GM19397 (cell line): ENCODE data around the gene NFYA.

ENCODE experiments used
- ATAC-seq: cut with Tn5 transposase; IDR thresholded peaks from one replicate; pipeline ENCODE4 v1.9.1; 2021; ENCODE audit warnings: mild to moderate bottlenecking, moderate library complexity; ENCODE audit not compliant: unreplicated experiment

Gene NFYA

DNA sequence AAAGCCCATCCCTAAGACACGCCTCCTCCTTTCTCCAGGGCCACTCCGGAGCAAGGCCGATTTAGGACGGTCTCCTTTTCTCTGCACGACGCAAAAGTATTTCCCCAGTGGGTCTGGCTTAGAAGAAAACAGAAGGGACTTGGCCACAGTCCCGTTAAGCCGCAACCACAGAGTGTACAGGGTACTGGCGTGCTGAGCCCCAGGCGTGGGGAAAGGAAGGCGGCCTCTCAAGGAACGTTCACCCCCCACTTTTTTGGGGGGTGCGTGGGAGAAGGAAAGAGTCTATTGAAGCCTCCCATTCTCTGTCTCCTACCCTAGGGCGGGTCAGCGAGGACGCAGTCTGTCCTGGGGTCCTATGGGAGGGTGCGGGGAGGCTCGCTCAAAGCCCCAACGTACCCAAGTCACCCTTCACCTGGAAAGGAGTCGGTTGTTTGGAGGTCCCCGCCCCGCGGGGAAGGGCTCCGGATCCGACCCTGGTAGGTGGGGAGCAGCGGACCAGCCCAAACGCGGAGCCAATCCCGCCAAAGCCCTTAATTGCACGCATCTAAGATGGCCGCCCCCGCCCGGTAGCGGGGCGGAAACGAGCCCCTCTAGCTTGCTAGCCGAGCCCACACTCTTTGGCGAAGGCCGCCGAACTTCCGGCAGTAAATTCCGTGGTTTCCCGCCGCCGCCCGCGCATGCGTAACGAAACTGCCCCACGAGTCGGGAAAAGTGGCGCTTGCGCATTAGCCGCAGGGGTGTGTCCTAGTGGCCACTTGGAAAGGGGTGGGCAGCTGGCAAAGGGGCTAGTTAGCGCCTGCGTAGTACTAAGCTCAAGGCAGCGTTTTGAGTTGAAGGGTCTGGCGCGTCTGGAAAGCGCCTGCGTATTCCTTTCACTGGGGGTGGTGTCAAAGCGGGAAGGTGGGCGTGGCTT lies 595 bp upstream of the NFYA start, which contains the start of gene OARD1:
Gene OARD1, minus strand, starts transcription at position 434 of the 913 bp plus-strand sequence. CDS start 722 bp downstream, outside the sequence.
- peak; percentile 59 for ATAC-seq

DNA sequence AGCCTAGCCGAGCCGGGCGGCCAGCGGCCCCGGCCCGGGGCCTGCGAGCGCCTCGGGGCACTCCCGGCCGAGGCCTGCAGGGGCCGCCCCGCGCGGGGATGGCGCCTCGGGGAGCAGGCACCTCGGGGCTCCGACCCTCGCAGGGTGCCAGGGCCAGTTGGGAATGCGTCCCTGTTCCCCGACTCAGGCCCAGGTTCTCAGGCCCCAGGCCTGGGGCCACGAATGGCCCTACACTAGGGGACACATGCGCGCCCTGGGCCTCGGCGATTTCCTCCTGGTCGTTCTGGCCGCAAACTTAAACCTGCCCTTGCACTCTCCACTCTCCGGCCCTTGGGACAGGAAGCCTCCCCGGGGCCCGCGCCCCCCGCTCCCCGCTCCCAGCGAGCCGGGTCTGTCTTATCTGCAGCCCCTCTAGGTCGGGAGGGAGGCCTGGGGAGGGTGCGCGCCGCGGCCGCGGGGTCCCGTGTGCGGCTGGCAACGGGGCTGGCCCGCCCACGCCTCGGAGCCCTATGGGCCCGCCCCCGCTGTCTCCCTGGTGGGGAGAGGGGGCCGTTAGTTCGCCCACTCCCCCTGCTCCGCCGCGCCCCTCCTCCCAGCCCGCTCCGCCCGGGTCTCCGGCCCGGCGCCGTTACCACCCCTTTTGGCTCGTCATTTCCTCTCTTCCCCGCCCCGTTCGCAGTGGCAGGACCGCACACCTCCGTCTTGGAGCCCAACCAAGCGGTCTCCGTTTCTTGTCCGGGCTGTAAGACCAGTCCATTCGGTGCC lies 611 bp downstream of the NFYA start:
- ATAC-seq: peak; percentile 20

DNA sequence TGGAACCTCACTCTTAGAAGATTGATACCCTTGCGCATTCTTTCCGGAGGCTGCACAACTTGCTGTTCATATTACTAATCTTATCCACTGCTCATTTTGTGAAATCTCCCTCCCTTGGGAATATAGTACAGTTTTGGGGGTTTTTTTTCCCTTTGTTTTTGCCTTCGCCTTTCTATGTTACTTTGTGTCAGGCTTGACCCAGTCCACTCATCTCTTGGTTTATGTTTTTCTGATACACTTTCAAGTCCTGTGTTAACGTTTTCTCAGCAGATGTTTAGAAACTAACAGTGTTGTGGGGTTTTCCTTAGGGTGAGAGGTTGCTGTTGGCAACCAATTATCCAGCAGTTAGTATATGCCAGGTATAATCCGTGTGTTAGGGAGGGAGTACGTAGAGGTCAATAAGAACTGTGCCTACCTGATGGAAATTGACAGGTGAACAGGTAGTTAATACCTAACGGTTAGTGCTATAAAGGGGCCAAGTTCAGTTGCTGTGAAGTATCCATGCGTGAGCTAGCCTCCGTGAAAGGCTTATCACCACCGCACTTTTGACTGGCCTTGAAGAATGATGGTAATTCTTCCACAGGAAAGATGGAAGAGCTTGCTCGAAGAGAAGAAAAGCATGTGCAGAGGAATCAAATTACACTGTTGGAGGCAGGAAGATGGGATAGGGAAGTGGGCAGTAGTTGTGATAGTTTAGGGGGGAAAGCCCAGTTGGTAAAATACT lies 1.4 kb downstream of the NFYA start:
- ATAC-seq: no peak

DNA sequence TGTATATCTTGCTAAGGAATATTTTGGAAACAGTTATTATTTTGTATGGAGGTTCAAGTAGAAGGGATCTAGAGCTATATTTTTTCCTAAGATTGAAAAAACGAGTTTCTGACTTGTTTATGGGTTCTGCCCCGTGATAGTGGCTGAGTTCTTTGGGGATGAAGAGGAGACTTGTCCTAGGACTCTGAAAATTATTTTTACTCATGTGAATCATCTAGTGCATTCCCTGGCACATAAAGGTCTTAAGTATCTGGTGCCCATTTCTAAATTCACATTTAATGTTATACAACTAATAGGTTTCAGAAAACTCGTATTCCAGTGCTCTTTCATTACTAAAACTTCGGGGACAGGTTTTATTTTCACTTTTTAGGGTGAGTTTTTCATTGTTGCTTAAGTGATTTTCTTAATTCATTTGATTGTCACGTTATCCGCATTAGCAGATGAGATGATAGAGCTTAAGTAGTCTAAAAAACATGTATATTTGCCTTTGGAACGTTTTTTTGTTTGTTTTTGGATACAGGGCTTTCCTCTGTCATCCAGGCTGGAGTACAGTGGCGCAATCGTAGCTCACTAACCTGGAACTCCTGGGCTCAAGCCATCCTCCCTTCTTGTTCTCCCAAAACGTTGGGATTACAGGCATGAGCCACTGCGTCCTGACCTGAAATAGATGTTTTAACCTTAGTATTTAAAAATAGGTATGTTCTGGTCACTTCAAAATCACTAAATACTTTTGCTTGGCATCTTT lies 2.1 kb downstream of the NFYA start:
- no peak for ATAC-seq

DNA sequence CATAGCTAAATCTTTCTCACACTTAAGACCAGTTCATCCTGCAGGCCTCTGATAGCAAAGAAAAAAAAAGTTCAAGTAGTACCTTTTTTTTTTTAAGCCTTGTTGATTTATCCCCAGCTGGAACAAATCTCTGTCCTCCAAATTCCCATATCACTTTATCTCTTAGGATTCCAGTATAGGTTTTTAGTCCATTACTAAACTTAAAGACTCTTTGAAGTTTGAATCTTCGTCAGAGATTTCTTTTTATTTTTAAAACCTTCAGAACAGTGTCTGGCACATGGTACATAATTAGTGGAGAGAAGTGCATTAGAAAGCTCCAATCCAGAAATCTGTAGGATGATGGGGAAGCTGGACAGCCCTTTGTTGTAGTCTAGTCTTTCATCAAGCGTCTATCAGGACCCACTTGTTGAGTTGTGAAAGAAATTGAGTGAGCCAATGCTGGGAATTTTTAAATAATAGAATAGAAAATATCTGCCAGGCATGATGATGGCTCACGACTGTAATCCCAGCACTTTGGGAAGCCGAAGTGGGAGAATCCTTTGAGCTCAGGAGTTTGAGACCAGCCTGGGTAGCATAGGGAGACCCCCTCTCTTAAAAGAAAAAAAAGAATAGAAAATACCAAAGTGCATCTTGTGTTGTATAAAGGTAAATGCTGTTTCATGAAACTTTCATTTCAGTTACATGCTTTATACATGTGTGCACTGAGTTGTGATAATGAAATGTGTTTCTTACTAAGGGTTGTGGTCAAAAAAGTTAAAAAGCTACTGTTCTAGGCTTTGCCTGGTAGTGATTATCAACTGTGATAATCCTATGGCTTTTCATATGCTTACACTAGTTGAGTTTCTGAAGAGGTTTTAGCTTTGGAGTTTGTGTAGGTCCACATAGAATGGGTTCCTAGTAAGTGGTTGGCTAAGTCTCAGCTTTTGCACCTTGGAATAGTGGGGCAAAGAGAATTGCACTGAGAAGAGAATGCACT lies 3.2 kb downstream of the NFYA start:
- ATAC-seq: no peak

DNA sequence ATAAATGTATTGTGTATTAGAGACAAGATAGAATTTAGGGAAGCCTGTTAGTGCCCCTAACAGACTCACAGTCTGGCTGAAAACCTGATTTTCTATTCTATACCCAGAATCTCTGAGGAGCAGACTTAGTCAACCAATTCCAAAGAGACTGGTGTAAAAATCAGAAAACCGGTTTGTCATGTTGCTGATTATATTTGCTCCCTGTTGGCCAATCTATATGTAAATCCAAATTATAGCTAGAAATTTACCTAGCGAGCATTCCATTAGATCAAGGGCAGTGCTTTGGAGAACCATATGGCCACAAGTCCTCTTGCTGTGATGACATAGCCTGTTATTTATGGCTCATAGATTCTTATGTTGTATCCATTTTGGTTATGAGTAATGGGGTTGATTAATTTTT lies 4.8 kb downstream of the NFYA start:
- ATAC-seq: no peak

DNA sequence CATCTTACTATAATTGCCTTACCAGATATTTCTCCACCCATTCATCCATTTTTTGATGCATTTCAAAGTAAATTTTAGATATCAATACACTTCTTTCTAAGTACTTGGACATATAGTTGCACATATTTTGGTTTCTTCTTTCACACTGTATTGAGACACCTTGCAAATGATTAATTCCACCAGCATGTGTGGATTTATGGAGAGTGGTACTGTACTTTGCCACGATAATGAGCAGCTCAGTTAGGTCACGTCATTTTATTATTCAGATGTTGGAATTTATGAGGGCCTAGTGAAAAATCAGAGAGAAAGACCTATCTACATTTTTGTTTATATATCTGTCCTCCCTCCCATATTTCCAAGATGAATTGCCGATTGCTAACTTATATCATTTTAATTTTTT lies 5.3 kb downstream of the NFYA start:
- ATAC-seq: no peak

DNA sequence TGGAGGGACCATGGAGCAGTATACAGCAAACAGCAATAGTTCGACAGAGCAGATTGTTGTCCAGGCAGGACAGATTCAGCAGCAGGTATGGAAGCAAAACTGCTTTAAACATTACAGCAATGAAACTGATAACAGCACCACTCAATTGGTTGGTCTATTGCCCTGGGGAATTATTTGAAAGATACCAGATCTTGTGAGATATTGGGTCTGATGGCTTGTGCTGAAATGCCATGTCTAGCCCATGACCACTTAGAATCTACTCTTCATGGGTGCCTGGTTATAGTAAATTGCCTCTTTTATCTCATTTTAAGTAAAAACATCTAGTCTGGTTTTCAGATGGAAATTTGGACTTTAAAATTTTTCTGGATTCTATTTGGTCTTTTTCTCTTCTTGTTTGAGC lies 6.3 kb downstream of the NFYA start:
- no peak for ATAC-seq

DNA sequence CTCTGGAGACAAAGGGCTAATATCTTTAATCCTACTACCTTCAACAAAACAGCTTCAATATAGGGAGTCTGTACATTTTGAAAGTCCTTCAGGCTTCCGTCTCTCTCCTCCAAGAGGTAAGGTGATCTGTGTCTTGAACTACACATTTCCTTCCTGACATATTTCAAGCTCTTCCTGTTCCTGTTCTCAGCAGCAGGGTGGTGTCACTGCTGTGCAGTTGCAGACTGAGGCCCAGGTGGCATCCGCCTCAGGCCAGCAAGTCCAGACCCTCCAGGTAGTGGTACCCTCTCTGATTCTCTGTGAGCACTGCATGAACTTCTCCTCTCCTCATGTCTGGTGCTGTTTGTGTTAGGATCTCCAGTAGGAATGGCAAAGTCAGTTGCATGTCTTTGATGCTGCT lies 7.8 kb downstream of the NFYA start:
- ATAC-seq: no peak

DNA sequence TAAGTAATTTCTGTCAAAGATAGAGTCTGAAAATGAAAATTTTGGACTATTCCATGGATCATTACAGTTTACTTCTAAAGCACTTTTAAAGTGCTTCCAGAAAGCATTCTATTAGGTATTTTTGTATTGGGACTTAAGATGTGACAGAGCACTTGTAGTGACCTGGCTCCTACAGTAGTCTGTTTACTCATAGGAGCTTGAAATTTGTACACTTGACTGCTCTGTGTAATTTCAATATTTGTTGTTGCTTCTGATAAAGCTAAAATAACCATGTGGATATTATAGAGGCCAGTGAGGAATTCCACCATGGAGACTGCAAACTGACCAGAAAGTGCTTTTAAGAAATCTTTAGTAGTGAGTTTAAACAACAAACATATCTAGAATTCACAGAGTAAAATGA lies 10.3 kb downstream of the NFYA start:
- no peak for ATAC-seq

DNA sequence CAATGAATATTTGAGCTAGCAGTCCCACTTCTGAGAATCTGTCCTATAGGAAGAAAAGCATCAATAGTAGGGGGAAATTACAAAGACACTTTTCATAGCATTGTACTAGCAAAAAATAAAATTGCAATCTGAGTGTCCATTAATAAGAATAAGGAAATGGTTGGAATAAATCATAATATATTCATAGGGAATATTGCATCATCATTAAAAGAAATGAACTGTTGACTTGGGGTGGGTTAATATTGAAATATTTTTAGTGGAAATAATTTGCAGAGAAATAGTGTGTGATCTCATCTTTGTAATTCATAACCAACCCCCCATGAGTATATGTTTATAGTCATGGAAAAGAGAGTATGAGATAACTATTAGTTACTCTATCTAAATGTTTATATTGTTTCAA lies 12.4 kb downstream of the NFYA start:
- ATAC-seq: no peak

DNA sequence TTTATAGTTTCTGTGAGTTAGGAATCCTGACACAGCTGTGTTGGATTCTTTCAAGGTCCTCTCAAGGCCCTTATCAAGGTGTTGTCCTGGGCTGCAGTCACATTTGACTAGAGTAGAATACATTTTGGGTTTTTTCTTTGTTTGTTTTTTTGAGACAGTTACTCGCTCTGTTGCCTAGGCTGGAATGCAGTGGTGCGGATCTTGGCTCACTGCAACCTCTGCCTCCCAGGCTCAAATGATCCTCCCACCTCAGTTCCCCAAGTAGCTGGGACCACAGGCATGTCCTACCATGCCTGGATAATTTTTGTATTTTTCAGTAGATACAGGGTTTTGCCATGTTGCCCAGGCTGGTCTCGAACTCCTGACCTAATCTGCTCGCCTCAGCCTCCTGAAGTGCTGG lies 15.7 kb downstream of the NFYA start:
- no peak for ATAC-seq

DNA sequence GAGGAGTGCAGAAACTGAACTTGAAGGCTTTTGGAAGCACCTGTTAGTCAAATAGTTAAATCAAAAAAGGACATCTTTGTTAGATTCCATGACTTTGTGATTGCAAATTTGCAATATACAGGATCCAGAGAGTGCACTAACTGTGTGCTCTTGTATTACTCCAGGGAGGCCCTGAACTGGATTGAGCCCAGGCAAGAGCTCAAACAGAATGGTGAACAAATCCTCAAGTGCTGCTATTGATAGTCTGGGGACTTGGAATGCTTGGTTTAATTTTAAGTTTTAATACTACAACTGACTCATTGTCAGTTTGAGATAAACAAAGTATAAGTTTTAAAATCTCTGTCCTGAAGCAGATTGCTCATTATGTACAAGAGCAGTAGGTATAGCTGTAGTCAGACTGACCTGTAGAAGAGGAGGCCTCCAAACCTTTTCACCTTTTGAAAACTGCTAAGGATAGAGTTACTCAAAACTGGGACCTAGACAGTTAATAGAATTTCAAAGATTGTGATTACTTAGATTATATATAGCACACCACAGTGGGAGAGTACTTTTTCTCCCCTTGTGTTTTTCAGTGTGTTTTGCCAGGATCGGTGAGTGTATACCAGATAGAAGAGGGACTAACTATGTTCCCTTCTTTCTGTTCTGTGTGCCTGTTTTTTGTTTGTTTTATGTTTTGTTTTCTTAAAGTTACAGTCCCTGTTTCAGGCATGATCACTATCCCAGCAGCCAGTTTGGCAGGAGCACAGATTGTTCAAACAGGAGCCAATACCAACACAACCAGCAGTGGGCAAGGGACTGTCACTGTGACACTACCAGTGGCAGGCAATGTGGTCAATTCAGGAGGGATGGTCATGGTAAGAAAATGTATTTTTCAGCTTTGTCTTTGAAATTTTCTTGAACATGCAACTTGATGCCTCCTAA lies 18.3 kb downstream of the NFYA start:
- ATAC-seq: no peak

DNA sequence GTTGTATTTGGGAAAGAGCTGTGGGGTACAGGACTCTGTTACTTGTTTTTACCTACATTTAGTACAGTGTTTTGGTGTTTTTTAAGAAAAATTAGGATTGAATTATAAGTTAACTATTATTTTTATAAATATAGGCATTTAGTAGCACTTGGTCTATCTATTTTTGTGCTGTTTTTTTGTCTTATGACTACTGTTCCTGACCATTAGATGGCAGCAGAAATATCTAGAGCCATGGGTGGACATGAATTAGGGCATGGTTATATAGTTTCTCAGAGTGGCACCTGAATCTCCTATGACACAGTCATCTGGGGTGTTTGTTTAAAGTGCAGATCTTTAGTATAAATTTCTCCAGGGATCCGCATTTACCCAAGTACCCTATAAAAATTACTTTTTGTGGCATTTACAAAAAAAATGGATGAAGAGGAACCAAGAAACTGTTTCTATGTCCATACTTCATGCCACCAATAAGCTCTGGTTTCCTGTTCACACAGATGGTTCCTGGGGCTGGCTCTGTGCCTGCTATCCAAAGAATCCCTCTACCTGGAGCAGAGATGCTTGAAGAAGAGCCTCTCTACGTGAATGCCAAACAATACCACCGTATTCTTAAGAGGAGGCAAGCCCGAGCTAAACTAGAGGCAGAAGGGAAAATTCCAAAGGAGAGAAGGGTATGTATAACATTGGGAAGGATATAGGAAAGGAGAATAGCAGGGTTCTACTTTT lies 19.8 kb downstream of the NFYA start:
- no peak for ATAC-seq

DNA sequence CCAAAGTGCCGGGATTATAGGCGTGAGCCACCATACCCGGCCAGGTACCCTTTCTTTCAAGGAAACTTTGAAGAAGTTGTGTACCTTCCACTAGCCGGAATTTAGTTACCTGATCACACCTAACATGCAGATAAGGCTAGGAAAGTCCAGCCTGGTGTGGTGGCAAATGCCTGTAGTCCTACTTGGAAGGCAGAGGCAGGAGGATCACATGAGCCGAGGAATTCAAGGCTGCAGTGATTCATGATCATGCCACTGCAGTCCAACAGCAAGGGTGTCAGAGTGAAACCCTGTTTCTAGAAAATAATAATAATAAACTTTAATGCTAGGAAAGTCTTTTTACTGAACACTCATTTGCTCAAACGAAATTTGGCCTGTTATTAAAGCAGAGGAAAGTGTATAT lies 21.0 kb downstream of the NFYA start:
- no peak for ATAC-seq

DNA sequence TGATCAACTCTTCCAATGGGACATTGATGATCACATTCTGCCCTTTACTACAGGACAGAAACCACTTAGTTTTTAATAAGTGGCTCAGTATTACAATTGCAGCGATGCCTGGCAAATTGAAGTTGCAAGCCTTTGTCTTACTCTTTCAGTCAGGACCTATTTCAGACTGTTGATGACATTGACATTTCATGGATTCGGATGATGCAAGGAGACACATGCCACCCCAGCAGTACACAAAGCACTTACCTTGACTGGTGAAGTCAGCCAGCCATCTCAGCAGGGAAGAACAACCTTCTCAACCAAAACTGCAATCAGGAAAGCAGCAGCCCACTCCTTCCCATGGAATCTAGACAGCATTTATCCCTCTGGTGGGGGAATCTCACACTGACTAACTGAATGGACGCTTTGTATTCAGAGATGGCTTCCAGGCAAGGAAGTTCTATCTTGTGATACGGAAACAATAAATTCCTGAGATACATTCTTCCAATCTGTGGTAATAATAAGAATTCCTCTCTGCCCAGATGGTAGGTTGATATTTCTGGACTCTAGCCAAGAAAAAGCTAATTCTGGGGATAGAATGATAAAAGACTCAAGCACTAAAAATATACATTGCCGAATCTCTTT lies 24.8 kb downstream of the NFYA start:
- no peak for ATAC-seq

DNA sequence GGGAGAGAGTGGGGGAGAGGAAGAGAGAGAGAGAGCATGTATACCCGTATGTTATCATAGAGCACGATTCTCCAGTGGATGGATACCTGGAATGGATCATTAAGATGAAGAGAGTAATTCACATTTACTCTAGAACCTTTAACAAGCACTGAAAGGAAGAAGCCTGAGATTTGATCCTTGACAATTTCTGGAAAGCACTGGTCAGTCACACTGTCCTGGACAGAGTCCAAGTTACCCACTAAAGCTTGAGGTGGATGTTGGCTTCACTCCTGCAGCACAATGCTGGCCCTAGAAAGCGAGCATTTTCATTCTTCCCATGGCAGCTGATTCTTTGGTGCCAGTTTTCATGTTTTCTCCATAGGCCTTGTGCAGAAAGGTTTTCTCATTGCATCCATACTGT lies 25.6 kb downstream of the NFYA start:
- no peak for ATAC-seq
